GM12873 (cell line): ENCODE measurements around the gene SLC44A2.

ENCODE experiments used
- TF ChIP-seq, protein P1 (sequence below): IDR thresholded peaks from 2 replicates; pipeline ENCODE4 v1.5.1; 2012; ENCODE audit warnings: low read depth, mild to moderate bottlenecking, moderate library complexity, low read length, control low read depth; ENCODE audit not compliant: insufficient read depth; ENCODE audit errors: missing control alignments

SLC44A2 gene

DNA sequence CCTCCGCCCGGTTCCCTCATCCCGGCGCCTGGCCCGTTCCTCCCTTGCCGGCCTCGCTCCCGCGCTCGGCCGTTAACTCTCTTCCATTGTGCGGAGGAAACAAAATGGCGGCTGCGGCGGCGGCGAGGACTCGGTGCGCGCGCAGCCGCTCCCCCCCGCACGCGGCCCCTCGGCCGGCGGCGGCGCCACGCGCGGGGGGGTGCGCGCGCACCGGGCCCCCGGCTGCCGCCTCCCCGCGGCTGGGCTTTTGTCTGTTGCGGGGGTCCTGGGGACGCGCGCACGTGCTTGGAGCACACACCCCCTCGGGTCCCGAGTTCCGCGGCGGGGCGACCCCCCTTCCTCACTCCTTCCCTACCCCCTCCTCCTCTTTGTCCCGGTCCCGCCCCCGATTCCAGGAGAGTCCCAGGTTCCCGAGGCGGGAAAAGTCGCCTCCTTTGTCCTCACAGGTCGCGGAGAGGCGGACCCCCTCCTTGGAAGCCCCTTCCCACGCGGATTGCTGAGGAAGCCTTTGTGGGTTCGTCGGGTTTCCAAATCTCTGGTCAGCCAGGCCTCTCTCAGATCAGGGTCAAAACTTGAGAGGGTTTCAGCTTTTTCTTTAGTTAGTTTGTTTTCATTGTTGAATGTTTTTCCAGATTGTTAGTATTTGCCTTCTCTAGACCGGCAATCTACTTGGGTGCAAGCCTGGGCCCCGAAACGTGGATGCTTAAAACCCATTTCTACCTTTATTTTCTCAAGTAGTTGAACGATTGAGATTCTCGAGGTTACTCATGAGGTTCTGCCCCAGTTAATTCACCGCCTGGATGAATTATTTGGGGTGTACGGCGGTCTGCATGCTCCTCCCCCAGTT is 29.5 kb downstream of the SLC44A2 start:
- TF ChIP-seq, protein P1, sequence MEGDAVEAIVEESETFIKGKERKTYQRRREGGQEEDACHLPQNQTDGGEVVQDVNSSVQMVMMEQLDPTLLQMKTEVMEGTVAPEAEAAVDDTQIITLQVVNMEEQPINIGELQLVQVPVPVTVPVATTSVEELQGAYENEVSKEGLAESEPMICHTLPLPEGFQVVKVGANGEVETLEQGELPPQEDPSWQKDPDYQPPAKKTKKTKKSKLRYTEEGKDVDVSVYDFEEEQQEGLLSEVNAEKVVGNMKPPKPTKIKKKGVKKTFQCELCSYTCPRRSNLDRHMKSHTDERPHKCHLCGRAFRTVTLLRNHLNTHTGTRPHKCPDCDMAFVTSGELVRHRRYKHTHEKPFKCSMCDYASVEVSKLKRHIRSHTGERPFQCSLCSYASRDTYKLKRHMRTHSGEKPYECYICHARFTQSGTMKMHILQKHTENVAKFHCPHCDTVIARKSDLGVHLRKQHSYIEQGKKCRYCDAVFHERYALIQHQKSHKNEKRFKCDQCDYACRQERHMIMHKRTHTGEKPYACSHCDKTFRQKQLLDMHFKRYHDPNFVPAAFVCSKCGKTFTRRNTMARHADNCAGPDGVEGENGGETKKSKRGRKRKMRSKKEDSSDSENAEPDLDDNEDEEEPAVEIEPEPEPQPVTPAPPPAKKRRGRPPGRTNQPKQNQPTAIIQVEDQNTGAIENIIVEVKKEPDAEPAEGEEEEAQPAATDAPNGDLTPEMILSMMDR = no peak

DNA sequence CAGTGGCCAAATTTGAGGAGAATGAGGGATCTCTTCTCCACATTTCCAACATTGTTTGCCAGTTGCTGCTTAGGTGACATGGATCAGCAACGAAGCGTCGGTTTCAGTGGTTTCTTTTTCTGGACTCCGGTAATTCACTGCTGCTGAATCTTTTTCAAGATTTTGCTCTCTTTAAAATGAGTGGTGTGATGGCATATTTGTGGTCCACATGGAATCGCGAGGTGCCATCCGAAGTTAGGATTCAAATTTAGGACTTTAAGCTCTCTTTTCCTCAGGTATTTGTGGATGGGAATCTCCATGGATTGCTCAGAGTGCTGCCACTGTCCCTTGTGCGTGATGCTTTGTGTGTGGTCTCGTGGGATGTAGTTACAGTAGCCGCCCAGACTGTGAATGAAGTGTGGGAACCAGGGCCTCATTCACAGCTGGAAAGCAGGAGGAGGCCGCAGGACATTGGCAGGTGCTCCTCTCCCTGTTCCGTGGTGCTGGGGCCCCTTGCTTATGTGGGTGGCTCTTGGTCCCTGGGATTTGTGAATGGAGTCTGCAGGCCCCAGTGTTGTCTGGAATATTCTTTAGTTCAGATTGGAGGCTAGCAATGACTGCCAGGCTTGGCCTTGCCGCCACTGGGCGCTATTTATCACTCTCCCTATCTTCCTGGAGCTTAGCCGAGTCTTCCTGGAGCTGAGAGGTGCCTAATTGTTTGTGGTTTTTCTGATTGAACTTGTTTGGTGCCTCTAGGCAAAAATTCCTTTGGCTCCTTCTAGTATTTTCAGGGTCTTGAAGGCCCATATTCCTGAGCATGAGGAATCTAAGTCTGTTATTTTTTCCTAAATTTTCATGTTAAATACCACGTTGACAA is 30.3 kb downstream of the SLC44A2 start:
- TF ChIP-seq, protein P1 = no peak

DNA sequence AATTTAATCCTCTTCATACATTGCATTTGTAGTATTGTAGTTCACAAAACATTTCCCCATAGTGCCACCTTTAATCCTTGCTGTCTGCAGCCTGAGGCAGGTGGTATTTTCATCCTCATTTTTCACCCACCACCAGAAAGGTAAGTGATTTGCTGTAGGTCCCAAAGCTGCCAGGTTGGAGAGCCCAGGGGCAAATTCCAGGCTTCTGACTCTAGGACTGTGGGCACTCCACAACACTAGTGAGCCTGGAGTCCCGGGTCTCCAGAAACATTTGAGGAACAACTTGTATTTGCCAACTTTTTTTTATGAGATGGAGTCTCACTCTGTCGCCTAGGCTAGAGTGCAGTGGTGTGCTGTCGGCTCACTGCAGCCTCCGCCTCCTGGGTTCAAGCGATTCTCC is 35.0 kb downstream of the SLC44A2 start:
- TF ChIP-seq, protein P1 = no peak

DNA sequence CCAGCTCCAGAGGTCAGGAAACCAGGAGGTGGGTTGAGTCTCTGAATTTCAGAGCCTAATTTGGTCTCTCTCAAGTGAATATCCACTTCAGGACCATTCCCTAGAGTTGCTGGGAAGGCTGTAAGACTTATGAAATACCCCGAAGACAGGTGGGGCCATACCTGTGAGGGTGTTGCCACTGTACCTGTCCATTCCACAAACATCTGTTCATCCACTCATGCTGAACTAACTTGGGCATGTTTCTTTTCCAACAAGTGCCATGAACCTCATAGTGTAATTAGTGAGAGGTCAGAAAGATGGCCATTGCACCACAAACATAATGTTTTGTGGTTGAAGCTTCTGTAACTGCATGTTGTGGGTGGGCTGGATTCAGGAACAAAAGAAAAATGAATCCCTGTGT is 36.6 kb downstream of the SLC44A2 start:
- TF ChIP-seq, protein P1 = no peak

DNA sequence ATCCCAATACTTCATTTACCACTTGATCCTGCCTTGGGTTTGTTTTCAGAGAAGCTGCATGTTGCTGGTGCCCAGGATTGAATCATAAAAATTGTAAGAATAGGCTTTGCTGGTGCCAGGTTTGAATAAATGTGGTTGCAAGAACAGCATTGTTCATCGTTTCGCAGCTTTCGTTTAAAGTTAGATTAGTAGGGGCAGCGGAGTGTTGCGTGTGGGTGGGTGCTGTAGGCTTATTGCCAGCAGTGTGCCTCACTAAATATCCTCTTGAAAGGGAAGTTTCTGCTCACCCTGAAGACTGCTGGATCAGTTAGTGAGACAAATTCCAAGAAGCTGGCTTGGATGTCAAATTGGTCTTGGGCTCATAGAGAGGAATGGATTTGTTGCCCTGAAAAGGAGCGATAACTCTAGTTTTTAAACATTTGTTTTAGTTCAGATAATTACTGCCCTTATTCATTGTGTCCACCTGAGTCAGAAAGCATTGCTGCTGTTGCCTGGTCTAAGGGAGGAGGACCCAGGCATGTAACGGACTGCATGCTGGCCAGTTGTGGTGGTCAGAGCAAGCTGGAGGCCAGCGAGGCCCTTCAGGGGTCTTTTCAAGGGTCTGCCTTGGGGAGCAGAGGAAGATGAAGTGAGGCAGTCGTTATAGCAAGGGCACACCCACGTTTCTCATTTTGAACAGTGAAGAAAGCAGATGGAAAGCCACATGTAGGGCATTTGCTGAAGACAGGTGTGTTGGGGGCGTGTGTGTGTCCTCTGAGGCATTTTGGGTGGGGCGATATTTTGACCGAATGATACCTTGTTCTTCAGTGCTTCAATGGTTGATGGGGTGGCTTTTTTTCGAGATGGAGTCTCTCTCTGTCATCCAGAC is 37.3 kb downstream of the SLC44A2 start:
- TF ChIP-seq, protein P1 = no peak

DNA sequence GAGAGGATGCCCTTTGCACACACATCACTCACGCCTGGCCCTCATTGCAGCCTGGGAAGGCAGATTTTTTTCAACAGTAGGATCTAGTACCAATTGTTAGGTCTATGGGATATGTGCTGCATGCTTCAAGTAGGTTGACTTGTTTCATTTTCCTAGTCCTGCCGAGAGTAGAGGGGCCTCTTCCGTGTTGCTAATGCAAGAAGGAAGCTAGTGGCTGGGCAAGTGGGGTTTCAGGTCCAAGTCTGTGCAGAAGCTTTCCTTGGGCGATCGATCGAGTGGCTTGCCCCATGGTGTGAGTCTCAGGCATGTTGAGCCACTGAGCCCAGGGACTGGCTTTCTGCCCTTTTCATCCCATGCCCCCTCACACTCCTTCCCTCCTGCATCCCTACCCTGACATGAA is 42.5 kb downstream of the SLC44A2 start:
- TF ChIP-seq, protein P1 = no peak

DNA sequence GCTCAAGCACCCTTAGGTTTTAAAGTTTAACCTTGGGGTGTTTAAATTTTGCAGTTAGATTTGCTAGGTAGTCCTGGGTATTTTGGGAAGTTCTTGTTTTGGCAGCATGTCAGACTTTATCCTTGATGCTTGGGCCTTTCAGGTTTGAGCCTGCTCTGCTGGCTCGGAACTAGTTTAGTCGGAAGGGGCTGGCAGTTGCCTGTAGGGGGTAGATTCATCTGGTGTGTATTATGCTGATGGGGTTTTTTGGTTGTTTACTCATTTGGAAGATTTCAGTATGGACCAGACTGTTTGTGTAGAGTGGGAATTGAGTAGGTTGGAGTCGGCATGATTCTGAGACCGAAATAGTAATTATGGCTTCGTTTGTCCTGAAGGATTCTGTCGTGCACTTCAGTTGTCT is 43.9 kb downstream of the SLC44A2 start:
- TF ChIP-seq, protein P1 = no peak
